Measurements from ENCODE around the gene MMP2. TPM values are rescaled to one million over a fixed set of nuclear protein-coding genes. Genes with fewer than 3 reads are reported as not detected.
A peak's percentile ranks its signal among the peaks of the same experiment; 100 is the strongest.

The MMP2 gene
- total RNA-seq, 6 experiments from 2014 or later = 4.8 to 13.2 (median 6.7) TPM

DNA sequence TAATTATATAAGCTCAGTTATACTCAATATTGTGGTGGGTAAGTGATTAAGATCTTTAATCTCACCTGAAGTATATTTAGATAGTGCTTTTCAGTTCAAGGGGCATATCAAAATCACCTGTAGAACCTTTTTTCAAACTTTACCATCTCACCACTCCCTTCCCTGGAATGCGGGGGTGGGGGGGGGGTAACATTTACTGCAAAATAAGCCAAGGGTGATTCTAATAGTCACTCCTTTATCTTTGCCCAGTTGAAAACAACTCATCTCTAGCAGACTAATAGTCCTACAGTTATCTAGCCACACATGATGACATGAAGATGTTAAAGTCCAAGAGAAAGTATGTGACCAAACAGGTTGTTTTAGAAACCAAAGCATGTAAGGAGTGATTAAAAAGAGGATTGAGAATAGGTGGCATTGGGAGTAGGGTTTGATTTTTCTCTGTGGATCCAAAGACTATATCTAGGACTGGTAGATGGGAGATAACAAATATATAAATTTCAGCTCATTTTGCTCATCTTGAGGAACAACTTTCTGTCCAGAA lies 51.4 kb downstream of the MMP2 start:
- Histone ChIP-seq H3K36me3 (no peaks in the 10 kb centered on the region), H3K9me3 (no peaks in the 10 kb centered on the region), H3K4me3 (no peak overlapping the region), H3K27ac (no peak overlapping the region), H3K27me3 (no peaks in the 10 kb centered on the region), H3K4me1 (no peaks in the 10 kb centered on the region)
- TF ChIP-seq CTCF (IDR thresholded peaks at IDR 0.05) (no peak), POLR2A (IDR thresholded peaks at IDR 0.05) (no peak)
- DNase-seq (no peak), ATAC-seq (no peak)
- intact Hi-C loops (cut with DNase I) = no loop called here
- 62% methylated on average over 1 of the region's 1 CpG for WGBS (ENCODE audit: insufficient coverage, low coverage, low lambda C conversion rate, missing lambda C conversion rate)

GRCh38 chr16:55532227-55532626 lies 53.2 kb downstream of the MMP2 start:
- Histone ChIP-seq H3K4me3 (no peak overlapping the region), H3K36me3 (no peaks in the 10 kb centered on the region), H3K27me3 (no peaks in the 10 kb centered on the region), H3K4me1 (no peaks in the 10 kb centered on the region), H3K9me3 (no peaks in the 10 kb centered on the region), H3K27ac (no peak overlapping the region)
- DNase-seq (no peak), ATAC-seq (no peak)
- TF ChIP-seq CTCF (IDR thresholded peaks at IDR 0.05) (no peak), POLR2A (IDR thresholded peaks at IDR 0.05) (no peak)
- 80% methylated on average over 1 of the region's 1 CpG for WGBS (ENCODE audit: insufficient coverage, low coverage, low lambda C conversion rate, missing lambda C conversion rate)
- intact Hi-C loops (cut with DNase I) = no loop called here

DNA sequence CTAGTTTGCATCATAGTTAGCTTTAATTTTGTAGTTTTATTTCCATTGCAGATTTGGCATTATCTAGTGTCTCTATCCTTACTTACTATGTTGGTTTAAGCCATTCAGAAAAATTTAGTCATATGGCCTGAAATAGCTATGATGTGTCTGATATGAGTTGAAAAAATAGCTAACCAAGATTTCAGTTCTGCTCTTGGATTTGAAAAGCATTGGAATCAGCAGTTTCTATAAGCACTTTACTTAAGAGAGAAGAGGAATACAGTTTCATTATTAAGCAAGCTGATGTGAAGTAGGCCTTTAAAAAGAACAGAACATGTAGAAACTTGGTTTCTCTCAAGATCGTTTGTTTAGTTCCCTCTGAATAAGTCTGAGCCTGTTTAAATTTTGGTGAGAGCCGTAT lies 55.8 kb downstream of the MMP2 start:
- TF ChIP-seq POLR2A (IDR thresholded peaks at IDR 0.05) = no peak
- TF ChIP-seq CTCF (IDR thresholded peaks at IDR 0.05) = no peak
- Histone ChIP-seq H3K9me3 (no peaks in the 10 kb centered on the region), H3K27me3 (no peaks in the 10 kb centered on the region), H3K27ac (no peak overlapping the region), H3K36me3 (no peaks in the 10 kb centered on the region), H3K4me1 (no peaks in the 10 kb centered on the region), H3K4me3 (no peak overlapping the region)
- DNase-seq = no peak
- peak in 2 of 4 donors; percentile 40 to 47 for ATAC-seq
- 64% methylated on average over 2 of the region's 2 CpGs for WGBS (ENCODE audit: insufficient coverage, low coverage, low lambda C conversion rate, missing lambda C conversion rate)
- intact Hi-C loops (cut with DNase I) = no loop called here

DNA sequence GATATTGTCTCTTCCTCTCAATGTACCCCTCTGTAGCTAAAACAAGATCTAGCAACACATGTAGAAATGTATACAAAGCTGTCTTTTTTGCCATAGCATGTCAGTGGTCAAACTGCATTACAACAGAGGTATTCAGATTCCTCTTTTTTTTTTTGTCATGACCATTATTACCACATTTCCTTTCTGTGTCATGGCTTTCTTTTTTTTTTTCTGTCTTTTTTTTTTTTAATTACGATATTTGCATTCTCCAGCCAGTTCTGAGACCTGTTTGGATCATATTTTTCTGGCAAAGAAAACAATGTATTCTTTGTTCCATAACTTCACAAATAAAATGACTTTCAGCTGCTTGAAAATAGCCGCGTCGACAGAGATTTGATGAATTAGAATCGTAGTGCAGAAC lies 60.1 kb downstream of the MMP2 start:
- Histone ChIP-seq H3K4me3 (no peak overlapping the region), H3K36me3 (no peaks in the 10 kb centered on the region), H3K27ac (no peak overlapping the region), H3K27me3 (no peaks in the 10 kb centered on the region), H3K9me3 (no peaks in the 10 kb centered on the region), H3K4me1 (no peaks in the 10 kb centered on the region)
- 58% methylated on average over 5 of the region's 5 CpGs for WGBS (ENCODE audit: insufficient coverage, low coverage, low lambda C conversion rate, missing lambda C conversion rate)
- TF ChIP-seq POLR2A (IDR thresholded peaks at IDR 0.05) (no peak), CTCF (IDR thresholded peaks at IDR 0.05) (no peak)
- intact Hi-C loops (cut with DNase I) = no loop called here
- DNase-seq (no peak), ATAC-seq (no peak)

DNA sequence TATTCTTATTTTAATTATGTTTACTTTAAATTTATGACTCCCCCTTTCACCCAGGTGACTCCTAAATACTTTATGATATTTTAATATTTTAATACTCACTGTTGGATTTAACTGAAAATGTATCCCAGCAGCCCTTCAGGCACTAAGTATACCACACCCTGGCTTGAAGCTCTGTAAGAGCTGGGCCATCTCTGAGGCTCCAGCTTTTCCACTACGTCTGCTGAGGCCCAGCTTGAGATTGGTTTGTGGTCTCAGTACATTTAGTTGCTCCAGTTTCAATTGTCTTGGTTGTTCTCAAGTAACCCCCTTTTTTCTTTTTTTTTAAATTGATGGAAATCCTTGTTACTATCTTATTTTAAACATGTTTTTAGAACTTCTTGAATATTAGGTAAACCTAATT lies 60.5 kb downstream of the MMP2 start:
- WGBS (ENCODE audit: insufficient coverage, low coverage, low lambda C conversion rate, missing lambda C conversion rate) = 67% methylated on average over 1 of the region's 1 CpG
- no peak for DNase-seq
- TF ChIP-seq POLR2A (IDR thresholded peaks at IDR 0.05) (no peak), CTCF (IDR thresholded peaks at IDR 0.05) (no peak)
- H3K27ac ChIP-seq = no peak overlapping the region
- intact Hi-C loops (cut with DNase I) = no loop called here
- H3K27me3 ChIP-seq = no peaks in the 10 kb centered on the region
- H3K36me3 ChIP-seq = no peaks in the 10 kb centered on the region
- H3K9me3 ChIP-seq = no peaks in the 10 kb centered on the region
- no peak for ATAC-seq
- H3K4me3 ChIP-seq = no peak overlapping the region
- no peaks in the 10 kb centered on the region for H3K4me1 ChIP-seq

All from right lobe of liver (tissue), 6 donors.